Measurements from ENCODE around the gene DIP2C.
A peak's percentile ranks its signal among the peaks of the same experiment; 100 is the strongest.
"Not testable (repeated sequence)": the region's sequence is repeated elsewhere in the genome, so short reads cannot be mapped to it uniquely, and the experiment has no call there.

DIP2C gene

DNA sequence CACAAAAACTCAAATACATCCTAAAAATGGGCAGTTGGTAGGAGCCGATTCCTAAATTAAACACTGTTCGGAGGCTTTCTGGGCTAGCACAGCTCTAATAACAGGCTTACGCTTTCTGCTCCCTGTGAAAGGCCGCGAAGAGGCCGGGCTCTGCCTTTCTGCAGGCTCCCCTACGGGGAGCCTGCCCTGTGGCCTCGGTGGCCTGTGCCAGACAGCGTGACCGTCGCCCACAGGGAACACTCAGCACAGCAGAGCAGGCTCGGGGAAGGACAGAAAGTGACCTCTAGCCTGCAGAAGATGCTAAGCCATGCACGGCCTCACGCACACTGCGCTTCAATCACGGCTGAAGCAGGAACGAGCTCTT lies 64.2 kb downstream of the DIP2C start:
- DNase-seq = no peak

GRCh38 chr10:624605-625332 lies 64.7 kb downstream of the DIP2C start:
- peak; percentile 68 for DNase-seq

- no peak for DNase-seq
These were observed 65.2 kb downstream of the DIP2C start for GRCh38 chr10:624312-624604.

DNA sequence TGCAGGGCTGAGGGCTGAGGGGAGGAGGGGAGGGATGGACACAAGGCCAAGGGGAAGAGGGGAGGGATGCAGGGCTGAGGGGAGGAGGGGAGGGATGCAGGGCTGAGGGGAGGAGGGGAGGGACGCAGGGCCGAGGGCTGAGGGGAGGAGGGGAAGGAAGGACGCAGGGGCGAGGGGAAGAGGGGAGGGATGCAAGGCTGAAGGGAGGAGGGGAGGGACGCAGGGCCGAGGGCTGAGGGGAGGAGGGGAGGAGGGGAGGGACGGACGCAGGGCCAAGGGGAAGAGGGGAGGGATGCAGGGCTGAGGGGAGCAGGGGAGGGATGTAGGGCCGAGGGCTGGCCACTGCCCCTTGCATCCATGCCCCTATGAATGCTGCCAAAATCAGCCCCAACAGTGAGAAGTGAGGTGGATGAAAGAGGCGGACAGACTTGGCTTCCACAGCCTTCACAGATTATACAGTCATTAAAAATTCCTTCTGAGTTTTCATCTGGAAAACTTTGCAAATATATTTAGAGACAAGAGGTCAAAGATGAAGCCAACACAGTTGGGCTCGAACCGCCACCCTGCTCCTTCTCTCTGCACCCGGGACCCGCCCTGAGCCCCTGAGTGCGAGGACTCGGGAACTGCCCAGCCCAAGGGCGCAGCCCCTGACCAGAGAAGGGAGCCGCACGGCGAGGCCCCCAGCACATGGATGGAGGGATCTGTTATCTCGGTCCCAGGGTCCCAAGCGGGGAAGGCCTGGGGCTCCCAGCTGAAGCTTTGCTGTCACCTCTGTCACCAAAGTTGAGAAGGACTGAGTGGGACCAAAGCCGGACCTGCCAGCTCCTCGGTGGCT lies 65.8 kb downstream of the DIP2C start:
- DNase-seq = no peak

DNA sequence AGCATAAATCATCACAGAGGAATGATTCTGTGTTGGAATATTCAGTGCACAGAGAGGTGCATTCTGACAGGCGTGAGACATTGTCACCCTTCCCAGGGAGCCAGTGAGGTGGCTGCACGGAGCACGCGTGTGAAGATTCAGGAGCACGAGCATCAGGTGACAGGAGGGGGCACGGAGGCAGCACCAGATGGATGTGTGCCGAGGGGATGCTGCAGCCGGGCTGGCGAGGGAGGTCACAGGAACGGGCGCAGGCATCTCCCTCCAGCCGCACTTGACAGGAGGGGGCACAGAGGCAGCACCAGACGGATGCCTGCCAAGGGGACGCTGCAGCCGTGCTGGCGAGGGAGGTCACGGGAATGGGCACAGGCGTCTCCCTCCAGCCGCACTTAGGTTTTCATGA lies 66.5 kb downstream of the DIP2C start:
- DNase-seq = no peak

DNA sequence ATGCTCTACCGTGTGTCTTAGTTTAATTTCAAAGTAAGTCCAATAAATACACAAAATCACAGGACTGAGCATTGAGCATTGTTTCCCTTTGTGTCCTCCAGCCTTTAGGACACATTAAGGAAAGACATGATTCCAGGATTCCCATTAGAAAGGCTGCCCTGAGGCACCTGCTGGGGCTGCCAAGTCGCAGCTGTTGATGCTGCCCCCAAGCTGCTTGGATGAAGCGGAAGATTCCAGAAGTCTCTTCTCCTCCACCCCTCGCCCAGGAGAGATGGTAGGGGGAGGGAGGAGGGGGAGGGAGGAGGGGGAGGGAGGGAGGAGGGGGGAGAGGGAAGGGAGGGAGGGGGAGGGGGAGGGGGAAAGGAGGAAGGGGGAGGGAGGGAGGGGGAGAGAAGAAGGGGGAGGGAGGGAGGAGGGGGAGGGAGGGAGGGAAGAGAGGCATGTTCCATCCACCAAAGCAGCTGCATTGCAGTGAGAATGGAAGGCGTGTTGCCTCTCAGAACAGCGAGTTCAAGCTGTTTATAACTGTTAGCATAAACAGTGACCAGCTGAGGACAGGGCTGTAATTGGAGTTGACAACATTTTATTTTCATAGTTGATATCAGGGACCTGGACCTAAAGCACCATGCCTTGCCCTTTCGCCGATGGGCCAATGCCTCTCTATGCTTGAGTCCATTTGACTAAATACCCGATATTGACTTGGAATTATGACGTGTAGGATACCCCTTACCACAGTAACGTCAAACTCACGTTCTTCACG lies 67.3 kb downstream of the DIP2C start:
- DNase-seq = no peak

DNA sequence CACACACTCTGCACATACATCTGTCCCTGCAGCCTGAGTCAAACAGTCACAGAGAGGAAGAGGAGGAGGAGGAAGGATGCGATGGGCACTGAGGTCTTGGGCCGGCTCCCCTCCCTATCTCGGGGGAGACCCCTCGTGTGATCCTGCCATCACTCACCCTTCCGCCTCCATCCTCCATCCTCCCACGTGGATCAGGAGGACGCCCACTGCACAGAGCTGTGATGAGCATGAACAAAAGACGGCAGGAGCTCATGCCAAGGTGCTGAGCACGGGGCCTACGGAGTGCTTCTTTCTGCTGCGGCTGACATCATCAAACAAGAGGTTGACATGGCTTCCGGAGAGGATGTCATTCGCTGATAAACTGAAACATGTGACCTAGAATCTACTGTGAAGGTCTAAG lies 68.0 kb downstream of the DIP2C start:
- no peak for DNase-seq

GRCh38 chr10:620971-621370 lies 68.5 kb downstream of the DIP2C start:
- no peak for DNase-seq

DNA sequence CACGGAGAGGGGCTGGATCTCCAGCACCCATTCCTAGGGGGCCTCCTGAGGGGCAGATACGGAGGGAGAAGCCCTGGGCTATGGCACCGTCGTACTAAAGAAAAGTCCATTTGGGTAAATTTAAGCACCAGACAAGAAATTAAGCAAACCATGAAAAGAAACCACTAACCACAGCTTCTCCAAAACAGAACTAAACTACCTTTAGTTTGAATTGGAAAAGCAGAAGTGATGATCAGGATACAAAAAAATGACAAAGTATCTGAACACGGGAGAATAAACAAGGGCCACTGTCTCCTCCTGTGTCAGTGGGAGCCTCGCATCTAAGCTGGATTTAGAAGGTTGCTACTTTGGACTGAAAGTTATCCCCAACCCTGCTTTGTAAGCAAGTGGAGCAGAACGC lies 69.1 kb downstream of the DIP2C start:
- DNase-seq = no peak

GRCh38 chr10:619710-620109 lies 69.8 kb downstream of the DIP2C start:
- no peak for DNase-seq

GRCh38 chr10:618229-618989 lies 71.1 kb downstream of the DIP2C start:
- no peak for DNase-seq

DNA sequence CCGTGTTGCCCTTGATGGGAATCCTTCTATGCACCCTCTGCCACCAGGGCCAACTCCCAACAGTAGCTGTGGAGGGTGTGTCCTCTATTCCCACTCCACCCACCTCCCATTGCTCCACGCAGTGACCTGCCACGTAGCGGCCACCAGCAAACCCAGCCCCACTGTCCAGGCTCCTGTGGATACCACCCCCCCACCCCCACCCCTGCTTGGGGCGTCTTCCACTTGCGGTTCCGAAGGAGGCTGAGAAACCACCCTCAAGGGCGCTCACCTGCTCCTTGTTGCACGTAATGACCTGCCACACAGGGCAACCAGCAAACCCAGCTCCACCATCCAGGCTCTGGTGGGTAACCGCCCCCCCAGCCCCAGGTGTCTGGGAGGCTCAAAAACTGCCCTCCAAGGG lies 72.0 kb downstream of the DIP2C start:
- no peak for DNase-seq

DNA sequence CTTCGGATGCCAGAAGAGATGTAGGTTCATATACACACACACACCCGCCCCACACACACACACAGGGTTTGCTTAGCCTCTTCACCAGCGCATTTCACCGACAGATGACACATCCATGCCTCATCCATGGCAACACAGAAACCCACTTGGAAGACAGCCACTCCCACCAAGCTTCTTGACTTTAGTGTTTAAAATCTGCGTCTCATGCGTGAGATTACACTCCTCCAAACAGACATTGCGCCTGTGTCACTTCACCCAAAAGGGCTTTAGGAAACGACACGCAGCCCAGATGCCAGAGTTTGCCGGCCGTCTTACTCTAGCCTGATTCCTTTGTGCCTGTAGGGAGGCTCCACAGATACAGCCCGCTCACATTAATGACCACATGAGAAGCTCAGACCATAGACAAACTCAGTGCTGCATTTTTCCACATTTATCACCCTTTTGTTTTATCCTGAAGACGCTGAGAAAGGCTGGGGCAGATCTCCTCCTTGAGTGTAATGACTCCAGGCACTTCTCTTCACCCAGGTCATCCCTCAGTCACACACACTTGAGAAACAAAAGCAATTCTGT lies 73.8 kb downstream of the DIP2C start:
- no peak for DNase-seq

DNA sequence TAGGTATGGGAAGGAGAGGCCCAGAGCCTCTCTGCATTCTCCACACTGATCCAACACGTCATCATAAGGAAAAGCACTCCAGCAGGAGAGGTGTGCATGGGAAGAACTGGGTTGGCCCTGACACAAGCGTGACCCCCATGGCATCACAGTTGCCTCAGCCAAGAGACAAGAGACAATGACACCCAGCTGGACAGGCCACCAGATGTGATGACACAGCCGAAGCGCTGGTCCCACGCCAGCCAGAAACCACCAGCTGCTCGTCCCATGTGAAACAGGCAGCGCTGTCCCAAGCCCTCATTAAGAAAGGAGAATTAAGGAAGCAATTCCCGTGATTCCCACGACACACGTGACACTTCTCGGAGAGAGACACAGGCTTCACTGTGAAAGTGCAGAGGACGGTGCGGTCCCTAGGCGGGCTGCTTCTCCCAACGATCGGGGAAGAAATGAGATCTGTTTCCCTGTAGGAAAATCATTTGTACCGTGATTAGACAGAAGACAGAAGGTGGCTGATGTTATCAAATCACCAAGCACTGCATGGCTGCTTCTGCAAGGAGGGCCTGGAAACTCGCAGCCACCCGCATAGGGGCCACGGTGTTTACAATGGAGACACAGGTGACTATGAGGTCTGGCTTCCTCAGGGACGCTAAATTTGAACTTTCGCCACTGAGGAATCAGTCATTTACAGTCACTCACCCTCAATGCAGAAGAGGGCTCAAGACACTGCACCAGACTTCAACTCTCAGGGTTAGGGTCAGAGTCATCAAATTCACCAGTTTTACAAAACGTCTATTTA lies 74.5 kb downstream of the DIP2C start:
- no peak for DNase-seq

DNA sequence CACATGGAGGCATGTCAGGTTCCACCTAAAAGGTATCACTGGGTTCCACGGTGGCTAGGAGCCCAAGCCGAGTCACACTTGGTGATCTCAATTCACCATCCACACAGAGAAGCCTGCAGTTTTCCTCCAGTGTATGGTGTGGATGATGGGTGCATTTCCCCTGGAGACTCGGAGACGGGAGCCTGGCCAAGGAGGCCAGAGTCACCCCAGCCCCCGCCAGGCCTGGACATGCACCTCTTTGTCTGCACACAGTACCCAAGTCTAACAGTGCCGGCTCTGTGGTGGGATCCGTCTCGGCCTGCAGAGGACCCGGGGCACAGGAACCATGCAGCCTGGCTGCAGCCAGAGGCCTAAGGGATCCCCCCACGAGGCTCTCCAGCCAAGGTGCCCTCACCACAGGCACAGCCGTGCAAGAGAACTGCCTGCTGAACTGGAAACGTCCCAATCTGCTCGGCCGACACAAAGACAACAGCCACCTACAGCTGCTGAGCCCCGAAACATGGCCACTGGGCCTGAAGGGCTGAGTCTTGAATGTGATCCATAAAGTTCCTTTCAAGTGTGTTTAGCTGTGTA lies 75.2 kb downstream of the DIP2C start:
- no peak for DNase-seq

- DNase-seq = no peak
These were observed 76.0 kb downstream of the DIP2C start for GRCh38 chr10:613271-614138.

GRCh38 chr10:612696-613095 lies 76.8 kb downstream of the DIP2C start:
- DNase-seq = no peak

- not testable (repeated sequence) for DNase-seq
These were observed 78.7 kb downstream of the DIP2C start for GRCh38 chr10:610642-611305.

DNA sequence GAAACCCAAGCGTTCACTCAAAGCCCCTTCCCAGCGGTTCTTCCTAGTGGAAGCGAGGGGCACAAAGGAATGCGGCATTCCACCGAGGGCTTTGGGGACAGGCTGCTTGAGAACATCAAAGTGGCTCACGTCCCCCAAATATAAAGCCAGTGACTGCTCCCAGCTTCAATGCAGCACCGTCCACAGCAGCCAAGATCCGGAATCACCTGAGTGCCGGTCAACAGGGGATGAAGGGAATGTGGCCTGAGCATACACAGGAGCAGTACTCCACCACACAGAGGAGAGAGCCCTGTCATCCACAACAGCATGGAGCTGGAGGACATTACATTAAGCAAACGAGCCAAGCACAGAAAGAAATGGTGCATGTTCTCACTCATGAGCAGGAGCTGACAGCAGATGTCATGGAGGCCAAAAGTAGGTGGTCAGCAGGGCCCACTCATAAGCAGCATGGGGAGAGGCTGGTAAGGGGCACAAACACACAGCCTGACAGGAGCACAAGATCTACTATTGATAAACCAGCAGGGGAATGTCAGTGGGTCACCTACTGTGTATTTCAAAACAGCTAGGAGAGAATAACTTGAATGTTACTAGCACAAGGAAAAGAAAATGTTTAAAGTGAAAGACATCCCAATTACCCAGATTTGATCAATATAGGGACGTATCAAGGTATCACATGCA lies 79.5 kb downstream of the DIP2C start:
- DNase-seq = no peak

Data from NCI-H1436 (cell line).